ENCODE data around the gene LMCD1.

DNA sequence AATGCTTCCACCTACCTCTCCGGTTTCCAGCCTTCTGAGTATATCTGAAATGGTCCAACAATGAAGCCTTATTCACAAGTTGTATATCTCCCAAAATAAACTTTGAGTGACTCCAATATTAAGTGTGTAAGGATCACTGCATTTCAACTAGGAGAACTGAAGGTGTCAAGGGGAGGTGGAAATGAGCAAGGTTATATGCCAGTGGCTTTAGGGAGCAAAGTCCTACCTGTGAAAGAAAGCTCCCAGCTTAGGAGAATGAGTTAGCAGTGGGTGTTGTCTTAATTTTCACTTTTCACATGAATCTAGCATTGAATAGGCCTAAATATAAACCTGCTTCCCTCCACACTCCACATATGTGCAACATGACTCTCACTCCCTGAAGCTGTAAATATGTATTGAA, 29.0 kb downstream of the LMCD1 start:
- TF ChIP-seq, protein P1, sequence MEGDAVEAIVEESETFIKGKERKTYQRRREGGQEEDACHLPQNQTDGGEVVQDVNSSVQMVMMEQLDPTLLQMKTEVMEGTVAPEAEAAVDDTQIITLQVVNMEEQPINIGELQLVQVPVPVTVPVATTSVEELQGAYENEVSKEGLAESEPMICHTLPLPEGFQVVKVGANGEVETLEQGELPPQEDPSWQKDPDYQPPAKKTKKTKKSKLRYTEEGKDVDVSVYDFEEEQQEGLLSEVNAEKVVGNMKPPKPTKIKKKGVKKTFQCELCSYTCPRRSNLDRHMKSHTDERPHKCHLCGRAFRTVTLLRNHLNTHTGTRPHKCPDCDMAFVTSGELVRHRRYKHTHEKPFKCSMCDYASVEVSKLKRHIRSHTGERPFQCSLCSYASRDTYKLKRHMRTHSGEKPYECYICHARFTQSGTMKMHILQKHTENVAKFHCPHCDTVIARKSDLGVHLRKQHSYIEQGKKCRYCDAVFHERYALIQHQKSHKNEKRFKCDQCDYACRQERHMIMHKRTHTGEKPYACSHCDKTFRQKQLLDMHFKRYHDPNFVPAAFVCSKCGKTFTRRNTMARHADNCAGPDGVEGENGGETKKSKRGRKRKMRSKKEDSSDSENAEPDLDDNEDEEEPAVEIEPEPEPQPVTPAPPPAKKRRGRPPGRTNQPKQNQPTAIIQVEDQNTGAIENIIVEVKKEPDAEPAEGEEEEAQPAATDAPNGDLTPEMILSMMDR (IDR thresholded peaks at IDR 0.05) = no peak
- no peak for TF ChIP-seq POLR2A (IDR thresholded peaks at IDR 0.05)

Data from right lobe of liver (tissue), 4 donors.